ENCODE measurements around the gene PDE4C. TPM values are rescaled to one million over a fixed set of nuclear protein-coding genes. Genes with fewer than 3 reads are reported as not detected.
"Not testable (repeated sequence)": the region's sequence is repeated elsewhere in the genome, so short reads cannot be mapped to it uniquely, and the experiment has no call there.

The PDE4C gene
- total and polyA plus RNA-seq, 7 donors, result 1.8 to 8.6 (median 4.0) TPM; not detected in 2

DNA sequence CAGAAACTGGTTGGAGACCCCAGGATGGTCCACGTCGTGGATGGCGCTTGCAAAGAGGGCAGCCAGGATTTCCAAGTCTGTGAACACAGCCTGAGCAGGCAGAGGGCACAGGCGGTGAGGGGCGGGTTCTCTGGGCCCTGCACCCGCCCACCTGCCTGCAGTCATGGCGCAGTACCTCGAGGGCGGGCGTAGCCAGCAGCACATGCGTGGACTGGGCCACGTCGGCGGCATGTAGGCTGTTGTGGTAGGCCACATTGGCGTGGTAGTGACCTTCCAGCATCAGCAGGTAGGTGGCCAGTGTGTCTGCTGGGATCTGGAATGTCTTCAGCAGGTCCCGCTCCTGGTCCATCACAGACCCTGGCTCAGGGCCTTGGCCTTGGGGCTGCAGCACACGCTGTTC lies 8.1 kb downstream of the PDE4C start:
- TF ChIP-seq, protein P1, sequence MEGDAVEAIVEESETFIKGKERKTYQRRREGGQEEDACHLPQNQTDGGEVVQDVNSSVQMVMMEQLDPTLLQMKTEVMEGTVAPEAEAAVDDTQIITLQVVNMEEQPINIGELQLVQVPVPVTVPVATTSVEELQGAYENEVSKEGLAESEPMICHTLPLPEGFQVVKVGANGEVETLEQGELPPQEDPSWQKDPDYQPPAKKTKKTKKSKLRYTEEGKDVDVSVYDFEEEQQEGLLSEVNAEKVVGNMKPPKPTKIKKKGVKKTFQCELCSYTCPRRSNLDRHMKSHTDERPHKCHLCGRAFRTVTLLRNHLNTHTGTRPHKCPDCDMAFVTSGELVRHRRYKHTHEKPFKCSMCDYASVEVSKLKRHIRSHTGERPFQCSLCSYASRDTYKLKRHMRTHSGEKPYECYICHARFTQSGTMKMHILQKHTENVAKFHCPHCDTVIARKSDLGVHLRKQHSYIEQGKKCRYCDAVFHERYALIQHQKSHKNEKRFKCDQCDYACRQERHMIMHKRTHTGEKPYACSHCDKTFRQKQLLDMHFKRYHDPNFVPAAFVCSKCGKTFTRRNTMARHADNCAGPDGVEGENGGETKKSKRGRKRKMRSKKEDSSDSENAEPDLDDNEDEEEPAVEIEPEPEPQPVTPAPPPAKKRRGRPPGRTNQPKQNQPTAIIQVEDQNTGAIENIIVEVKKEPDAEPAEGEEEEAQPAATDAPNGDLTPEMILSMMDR (IDR thresholded peaks at IDR 0.05), result no peak

DNA sequence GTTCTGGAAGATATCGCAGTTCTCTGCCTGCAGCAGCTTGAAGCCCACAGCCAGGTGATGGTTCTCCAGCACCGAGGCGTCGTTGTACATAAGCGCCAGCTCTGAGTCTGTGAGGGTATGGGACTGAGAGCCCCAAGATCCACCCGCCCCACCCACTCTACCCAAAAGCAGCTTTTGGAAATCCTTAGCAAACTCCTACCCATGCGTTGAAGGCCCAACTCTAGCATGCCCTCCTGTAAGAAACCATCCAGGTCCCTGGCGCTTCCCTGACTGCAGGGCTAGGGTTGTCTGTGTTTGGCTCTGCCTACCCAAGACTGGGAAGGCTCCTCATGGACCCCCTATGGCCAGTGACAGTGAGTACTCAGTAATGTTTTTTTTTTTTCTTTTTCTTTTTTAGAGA lies 9.4 kb downstream of the PDE4C start:
- H3K27me3 ChIP-seq, result peaks cover 0 to 17% (median 15%) of the 10 kb centered on the region in 3 donors
- no peak for DNase-seq
- H3K4me1 ChIP-seq, result no peaks in the 10 kb centered on the region
- no peaks in the 10 kb centered on the region for H3K36me3 ChIP-seq
- TF ChIP-seq, protein P1 (IDR thresholded peaks at IDR 0.05), result no peak
- TF ChIP-seq POLR2A (IDR thresholded peaks at IDR 0.05), result no peak
- TF ChIP-seq POLR2AphosphoS5 (IDR thresholded peaks at IDR 0.05), result no peak
- no peak for TF ChIP-seq EP300 (IDR thresholded peaks at IDR 0.05)
- no peak overlapping the region for H3K27ac ChIP-seq
- intact Hi-C loops (cut with DNase I), result no loop called here
- no peak overlapping the region for H3K4me3 ChIP-seq
- no peaks in the 10 kb centered on the region for H3K9me3 ChIP-seq
- WGBS, 2 donors, result 95 to 96% methylated on average over 8 of the region's 8 CpGs

More for the DNA sequence above, 8.1 kb downstream of the PDE4C start:
- H3K4me1 ChIP-seq, result no peaks in the 10 kb centered on the region
- no peak overlapping the region for H3K27ac ChIP-seq
- peaks cover 0 to 20% (median 17%) of the 10 kb centered on the region in 3 donors for H3K27me3 ChIP-seq
- no peaks in the 10 kb centered on the region for H3K9me3 ChIP-seq
- no peaks in the 10 kb centered on the region for H3K36me3 ChIP-seq
- no peak overlapping the region for H3K4me3 ChIP-seq
- WGBS, 2 donors, result 78 to 88% methylated on average over 17 of the region's 17 CpGs
- no peak for DNase-seq
- intact Hi-C loops (cut with DNase I), result no loop called here

DNA sequence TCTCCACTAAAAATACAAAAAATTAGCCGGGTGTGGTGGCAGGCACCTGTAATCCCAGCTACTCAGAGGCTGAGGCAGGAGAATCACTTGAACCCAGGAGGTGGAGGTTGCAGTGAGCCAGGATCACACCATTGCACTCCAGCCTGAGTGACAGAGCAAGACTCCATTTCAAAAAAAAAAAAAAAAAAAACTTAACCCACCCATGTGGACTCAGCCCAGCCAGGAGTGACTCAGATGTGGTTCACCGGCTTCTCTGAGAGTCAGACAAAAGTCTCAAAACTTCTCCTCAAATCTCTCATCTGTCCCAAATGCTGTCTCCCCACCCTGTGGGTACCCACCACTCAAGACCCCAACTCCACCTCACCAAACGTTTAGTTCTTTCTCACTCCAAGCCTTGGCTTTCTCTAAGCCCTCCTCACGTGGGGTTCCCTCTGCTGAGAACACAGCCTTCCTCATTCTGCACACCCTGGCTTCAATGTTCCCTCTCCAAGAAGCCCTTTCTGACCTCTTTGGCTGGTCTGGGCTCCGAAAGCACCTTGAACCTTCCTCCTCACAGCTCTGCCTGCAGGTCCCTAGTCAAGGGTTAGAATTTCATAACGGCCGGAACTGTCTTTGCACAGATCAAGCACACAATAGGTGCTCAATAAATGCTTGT lies 11.3 kb downstream of the PDE4C start:
- no peak for TF ChIP-seq EP300 (IDR thresholded peaks at IDR 0.05)
- no peak for TF ChIP-seq POLR2A (IDR thresholded peaks at IDR 0.05)
- H3K9me3 ChIP-seq, result no peaks in the 10 kb centered on the region
- no peaks in the 10 kb centered on the region for H3K36me3 ChIP-seq
- intact Hi-C loops (cut with DNase I), result no loop called here
- WGBS, 2 donors, result 66 to 71% methylated on average over 7 of the region's 7 CpGs
- no peaks in the 10 kb centered on the region for H3K27me3 ChIP-seq
- H3K4me1 ChIP-seq, result no peaks in the 10 kb centered on the region
- DNase-seq, result no peak
- no peak overlapping the region for H3K27ac ChIP-seq
- no peak overlapping the region for H3K4me3 ChIP-seq

DNA sequence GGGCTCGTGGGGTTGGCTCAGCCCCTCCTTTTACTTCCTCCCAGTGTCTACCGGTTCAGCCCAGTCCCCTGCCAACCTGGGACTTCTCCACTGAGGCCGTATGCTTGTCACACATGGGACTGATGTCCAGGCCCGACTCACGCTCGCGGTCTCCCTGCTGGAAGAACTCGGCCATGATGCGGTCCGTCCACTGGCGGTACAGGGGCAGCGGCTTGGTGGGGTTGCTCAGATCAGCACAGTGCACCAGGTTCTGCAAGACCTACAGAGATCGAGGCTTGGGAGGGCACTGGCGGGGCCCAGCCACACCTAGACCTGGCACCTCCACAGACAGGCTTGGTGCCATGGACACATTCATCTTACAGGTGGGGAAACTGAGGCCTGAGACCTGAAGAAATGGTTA lies 14.6 kb downstream of the PDE4C start:
- Histone ChIP-seq H3K27ac (no peak overlapping the region), H3K36me3 (no peaks in the 10 kb centered on the region), H3K4me1 (peaks cover 0 to 10% (median 6%) of the 10 kb centered on the region in 4 donors), H3K9me3 (no peaks in the 10 kb centered on the region), H3K4me3 (no peak overlapping the region), H3K27me3 (no peaks in the 10 kb centered on the region)
- TF ChIP-seq POLR2AphosphoS5 (IDR thresholded peaks at IDR 0.05) (no peak), EP300 (IDR thresholded peaks at IDR 0.05) (no peak), POLR2A (IDR thresholded peaks at IDR 0.05) (no peak)
- TF ChIP-seq, protein P1 (IDR thresholded peaks at IDR 0.05), result no peak
- WGBS, 2 donors, result 82 to 87% methylated on average over 14 of the region's 14 CpGs
- DNase-seq, result no peak
- intact Hi-C loops (cut with DNase I), result no loop called here

DNA sequence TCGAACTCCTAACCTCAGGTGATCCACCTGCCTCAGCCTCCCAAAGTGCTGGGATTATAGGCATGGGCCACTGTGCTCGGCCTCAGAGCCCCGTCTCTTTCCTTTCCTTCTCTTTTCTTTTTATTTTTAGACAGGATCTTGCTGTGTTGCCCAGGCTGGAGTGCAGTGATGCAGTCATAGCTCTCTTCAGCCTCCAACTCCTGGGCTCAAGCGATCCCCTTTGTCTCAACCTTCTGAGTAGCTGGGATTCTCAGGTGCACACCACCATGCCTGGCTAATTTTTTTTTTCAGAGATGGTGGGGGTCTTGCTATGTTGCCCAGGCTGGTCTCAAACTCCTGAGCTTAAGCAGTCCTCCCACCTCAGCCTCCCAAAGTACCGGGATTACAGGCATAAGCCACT lies 16.3 kb downstream of the PDE4C start:
- H3K9me3 ChIP-seq, H3K36me3 ChIP-seq, H3K4me3 ChIP-seq, DNase-seq, H3K27ac ChIP-seq, H3K27me3 ChIP-seq: not testable (repeated sequence)
- intact Hi-C loops (cut with DNase I), result loop anchor here (5.0 kb wide), 1 partner anchor 202 kb away; no protein-coding TSS in a partner anchor
- peaks cover 0 to 19% (median 16%) of the 10 kb centered on the region in 4 donors for H3K4me1 ChIP-seq
- WGBS, 2 donors, result 83 to 87% methylated on average over 5 of the region's 5 CpGs
